HCT116 (cell line): ENCODE data around the gene DNAAF1.

Experiments
- POLR2A ChIP-seq: IDR thresholded peaks from 2 replicates; pipeline ENCODE4 v1.7.0; 2011; ENCODE audit warnings: borderline replicate concordance; ENCODE audit not compliant: insufficient read depth, insufficient read length; ENCODE audit errors: extremely low read depth
- TF ChIP-seq, protein P1 (sequence below): IDR thresholded peaks from 2 replicates; pipeline ENCODE4 v1.6.1; 2012

DNA sequence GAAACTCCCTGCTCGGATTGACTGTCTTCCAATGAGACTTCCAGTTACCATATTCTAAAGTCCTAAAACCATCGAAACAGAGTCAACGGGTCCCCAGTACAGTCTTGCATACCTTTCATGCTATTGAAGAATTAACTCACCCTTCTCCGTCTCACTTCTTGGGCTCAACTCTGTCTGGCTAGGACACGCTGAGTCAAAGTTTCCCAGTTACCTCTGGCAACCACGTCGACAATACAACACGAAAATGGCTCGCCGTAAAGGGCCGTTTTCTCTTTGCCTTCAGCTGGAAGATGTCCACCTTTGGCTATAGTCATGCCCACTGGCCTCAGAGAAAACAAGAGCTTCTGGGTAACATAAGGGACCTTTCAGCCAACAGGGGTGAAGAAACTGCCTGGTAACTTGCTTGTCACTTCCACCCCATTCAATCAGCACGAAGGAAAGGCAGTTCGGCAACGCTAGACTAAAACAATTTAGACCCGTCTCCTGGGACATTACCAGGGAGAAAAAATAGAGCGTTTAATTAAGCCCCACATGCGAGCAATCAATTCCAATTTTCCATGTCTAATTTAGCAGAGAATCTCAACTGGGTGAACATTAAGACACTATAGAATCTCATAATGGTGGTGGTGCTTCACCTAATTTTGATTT lies 73.2 kb downstream of the DNAAF1 start:
- TF ChIP-seq, protein P1, sequence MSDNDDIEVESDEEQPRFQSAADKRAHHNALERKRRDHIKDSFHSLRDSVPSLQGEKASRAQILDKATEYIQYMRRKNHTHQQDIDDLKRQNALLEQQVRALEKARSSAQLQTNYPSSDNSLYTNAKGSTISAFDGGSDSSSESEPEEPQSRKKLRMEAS, result no peak
- no peak for TF ChIP-seq POLR2A
